ENCODE data around the gene ALPP.
"Not testable (repeated sequence)": the region's sequence is repeated elsewhere in the genome, so short reads cannot be mapped to it uniquely, and the experiment has no call there.

ALPP gene

DNA sequence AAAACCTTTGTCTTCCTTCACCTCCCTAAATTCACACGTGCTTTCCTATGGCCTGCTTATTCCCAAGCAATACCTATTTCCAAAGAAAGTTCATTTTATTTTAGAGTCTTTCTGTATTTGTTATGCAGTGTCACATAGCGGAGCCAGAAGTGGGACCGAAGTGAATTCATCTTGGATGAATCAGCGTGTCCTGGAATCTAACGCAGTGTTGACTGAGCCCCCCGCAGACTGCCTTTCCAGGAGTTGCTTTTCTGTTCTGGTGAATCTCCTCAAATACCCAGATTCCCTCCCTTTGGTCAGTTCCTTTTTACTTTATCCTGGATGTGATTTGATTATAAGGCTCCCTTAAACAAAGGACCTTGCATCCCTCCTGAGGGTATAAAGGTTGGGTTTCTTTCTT, 10.8 kb downstream of the ALPP start:
- TF ChIP-seq, protein P1, sequence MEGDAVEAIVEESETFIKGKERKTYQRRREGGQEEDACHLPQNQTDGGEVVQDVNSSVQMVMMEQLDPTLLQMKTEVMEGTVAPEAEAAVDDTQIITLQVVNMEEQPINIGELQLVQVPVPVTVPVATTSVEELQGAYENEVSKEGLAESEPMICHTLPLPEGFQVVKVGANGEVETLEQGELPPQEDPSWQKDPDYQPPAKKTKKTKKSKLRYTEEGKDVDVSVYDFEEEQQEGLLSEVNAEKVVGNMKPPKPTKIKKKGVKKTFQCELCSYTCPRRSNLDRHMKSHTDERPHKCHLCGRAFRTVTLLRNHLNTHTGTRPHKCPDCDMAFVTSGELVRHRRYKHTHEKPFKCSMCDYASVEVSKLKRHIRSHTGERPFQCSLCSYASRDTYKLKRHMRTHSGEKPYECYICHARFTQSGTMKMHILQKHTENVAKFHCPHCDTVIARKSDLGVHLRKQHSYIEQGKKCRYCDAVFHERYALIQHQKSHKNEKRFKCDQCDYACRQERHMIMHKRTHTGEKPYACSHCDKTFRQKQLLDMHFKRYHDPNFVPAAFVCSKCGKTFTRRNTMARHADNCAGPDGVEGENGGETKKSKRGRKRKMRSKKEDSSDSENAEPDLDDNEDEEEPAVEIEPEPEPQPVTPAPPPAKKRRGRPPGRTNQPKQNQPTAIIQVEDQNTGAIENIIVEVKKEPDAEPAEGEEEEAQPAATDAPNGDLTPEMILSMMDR (IDR thresholded peaks at IDR 0.05; ENCODE audit: insufficient read depth, low read depth, low read length, missing control alignments), result no peak
- no peak for DNase-seq (ENCODE audit: low read depth)
- no peak overlapping the region for H3K4me3 ChIP-seq (ENCODE audit: low read depth, low read length)

- no peak overlapping the region for H3K4me3 ChIP-seq (ENCODE audit: low read depth, low read length)
- TF ChIP-seq, protein P1 (IDR thresholded peaks at IDR 0.05; ENCODE audit: insufficient read depth, low read depth, low read length, missing control alignments), result no peak
- no peak for DNase-seq (ENCODE audit: low read depth)
Measured at GRCh38 chr2:232390661-232391060, 12.1 kb downstream of the ALPP start.

GRCh38 chr2:232393556-232393955, 15.0 kb downstream of the ALPP start:
- TF ChIP-seq, protein P1 (IDR thresholded peaks at IDR 0.05; ENCODE audit: insufficient read depth, low read depth, low read length, missing control alignments), result no peak
- no peak for DNase-seq (ENCODE audit: low read depth)
- H3K4me3 ChIP-seq (ENCODE audit: low read depth, low read length), result no peak overlapping the region

DNA sequence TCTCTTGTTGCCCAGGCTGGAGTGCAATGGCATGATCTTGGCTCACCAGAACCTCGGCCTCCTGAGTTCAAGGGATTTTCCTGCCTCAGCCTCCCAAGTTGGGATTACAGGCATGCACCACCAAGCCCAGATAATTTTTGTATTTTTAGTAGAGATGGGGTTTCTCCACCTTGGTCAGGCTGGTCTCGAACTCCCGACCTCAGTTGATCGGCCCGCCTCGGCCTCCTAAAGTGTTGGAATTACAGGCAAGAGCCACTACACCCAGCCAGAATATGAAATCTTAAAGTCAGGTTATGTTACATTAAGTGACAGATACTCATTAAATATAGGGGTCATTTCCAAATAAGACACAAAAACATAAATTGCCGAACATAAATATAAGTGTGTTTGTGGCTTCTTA, 15.9 kb downstream of the ALPP start:
- not testable (repeated sequence) for H3K4me3 ChIP-seq (ENCODE audit: low read depth, low read length); DNase-seq (ENCODE audit: low read depth)

- DNase-seq (ENCODE audit: low read depth), result no peak
- H3K4me3 ChIP-seq (ENCODE audit: low read depth, low read length), result no peak overlapping the region
- TF ChIP-seq, protein P1 (IDR thresholded peaks at IDR 0.05; ENCODE audit: insufficient read depth, low read depth, low read length, missing control alignments), result no peak
Measured at GRCh38 chr2:232395586-232395985, 17.0 kb downstream of the ALPP start.

DNA sequence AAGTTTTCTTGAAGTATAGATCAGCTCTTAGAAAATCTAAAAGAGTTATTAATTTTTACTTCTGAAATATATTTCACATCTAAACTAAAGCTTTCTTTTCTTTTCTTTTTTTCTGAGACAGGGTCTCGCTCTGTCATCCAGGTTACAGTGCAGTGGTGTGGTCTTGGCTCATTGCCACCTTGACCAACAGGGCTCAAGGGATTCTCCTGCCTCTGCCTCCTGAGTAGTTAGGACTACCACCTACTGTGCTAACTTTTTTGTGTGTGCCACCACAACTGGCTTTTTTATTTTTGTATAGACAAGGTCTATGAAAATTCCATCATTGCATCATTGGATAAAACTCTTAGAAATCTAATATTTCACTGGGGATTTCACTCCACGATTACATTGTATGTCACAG, 18.1 kb downstream of the ALPP start:
- TF ChIP-seq, protein P1 (IDR thresholded peaks at IDR 0.05; ENCODE audit: insufficient read depth, low read depth, low read length, missing control alignments), result no peak
- no peak overlapping the region for H3K4me3 ChIP-seq (ENCODE audit: low read depth, low read length)
- no peak for DNase-seq (ENCODE audit: low read depth)

DNA sequence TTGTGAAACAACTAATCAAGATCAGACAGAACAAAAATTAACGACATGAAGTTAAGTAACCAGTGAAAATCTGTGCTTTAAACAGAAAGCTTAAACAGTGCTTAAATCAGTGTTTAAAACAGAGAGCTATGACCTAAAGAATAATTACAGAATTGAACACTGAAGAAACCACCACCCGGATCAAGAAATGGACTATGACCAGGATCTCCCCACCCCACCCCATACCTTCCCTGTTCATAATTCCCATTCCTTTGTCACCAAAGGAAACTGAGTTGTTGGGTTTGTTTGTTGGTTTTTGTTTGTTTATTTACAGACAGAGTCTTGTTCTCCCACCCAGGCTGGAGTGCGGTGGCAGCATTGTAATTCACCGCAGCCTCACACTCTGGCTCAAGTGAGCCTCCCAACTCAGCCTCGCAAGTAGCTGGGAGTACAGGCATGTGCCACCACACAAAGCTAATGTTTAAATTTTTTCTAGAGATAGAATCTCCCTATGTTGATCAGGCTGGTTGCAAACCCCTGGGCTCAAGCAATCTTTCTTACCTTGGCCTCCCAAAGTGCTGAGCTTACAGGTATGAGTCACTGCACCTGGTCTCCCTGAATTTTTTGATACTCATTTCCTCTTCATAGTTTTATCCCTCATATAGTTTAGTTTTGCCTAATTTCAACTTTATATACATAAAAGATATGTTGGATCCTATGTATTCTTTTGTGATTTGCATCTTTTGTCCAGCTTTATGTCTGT, 19.9 kb downstream of the ALPP start:
- TF ChIP-seq, protein P1 (IDR thresholded peaks at IDR 0.05; ENCODE audit: insufficient read depth, low read depth, low read length, missing control alignments), result no peak
- no peak overlapping the region for H3K4me3 ChIP-seq (ENCODE audit: low read depth, low read length)
- DNase-seq (ENCODE audit: low read depth), result no peak

Measured in GM12865 (cell line).